22Rv1 (cell line): ENCODE data around the gene PRR19.

ENCODE experiments used
- H3K27ac ChIP-seq: fragments of 450-650 bp; 2 replicates; pipeline ENCODE4 v1.5.1; 2017
- CTCF ChIP-seq: fragments of 450-650 bp; IDR thresholded peaks from 2 replicates; pipeline ENCODE4 v1.5.1; 2017; ENCODE audit warnings: mild to moderate bottlenecking
- ZFX ChIP-seq: fragments of 450-650 bp; IDR thresholded peaks from 2 replicates; pipeline ENCODE4 v1.6.1; 2017; ENCODE audit warnings: antibody characterized with exemption, borderline replicate concordance

PRR19 gene

GRCh38 chr19:42316223-42317211, 14.6 kb downstream of the PRR19 start:
- H3K27ac ChIP-seq = no peak overlapping the region
- no peak for TF ChIP-seq CTCF
- TF ChIP-seq ZFX = no peak

- no peak overlapping the region for H3K27ac ChIP-seq
- TF ChIP-seq ZFX (no peak), CTCF (no peak)
These were observed 15.6 kb downstream of the PRR19 start for GRCh38 chr19:42317535-42317934.

GRCh38 chr19:42322305-42322704, 20.4 kb downstream of the PRR19 start:
- TF ChIP-seq ZFX = no peak
- TF ChIP-seq CTCF = no peak
- H3K27ac ChIP-seq = no peak overlapping the region

GRCh38 chr19:42323473-42323851, 21.5 kb downstream of the PRR19 start:
- no peak for TF ChIP-seq ZFX
- no peak for TF ChIP-seq CTCF
- peak overlapping the region; percentile 42 for H3K27ac ChIP-seq

- no peak overlapping the region for H3K27ac ChIP-seq
- no peak for TF ChIP-seq ZFX
- no peak for TF ChIP-seq CTCF
These were observed 22.1 kb downstream of the PRR19 start for GRCh38 chr19:42323852-42324654.

- H3K27ac ChIP-seq = peak overlapping the region; percentile 69
- TF ChIP-seq ZFX (no peak), CTCF (peak; percentile 91; the same call in 1 of the 2 replicates)
These were observed 22.8 kb downstream of the PRR19 start for GRCh38 chr19:42324655-42325307.
